RWPE2 (cell line): ENCODE measurements around the gene ZNF793.

Experiments used
- ATAC-seq: fragments of 200-7000 bp; cut with Tn5 transposase; 3 replicates; pipeline ENCODE4 v1.9.1; 2021; ENCODE audit warnings: low read depth
- DNase-seq: peaks from one replicate; pipeline ENCODE4 v3.0.0-alpha.2; 2020; ENCODE audit warnings: low spot score
- H3K27ac ChIP-seq: fragments of 450-650 bp; 2 replicates; pipeline ENCODE4 v1.5.1; 2017; ENCODE audit warnings: mild to moderate bottlenecking; ENCODE audit not compliant: poor library complexity, severe bottlenecking
- H3K27me3 ChIP-seq: fragments of 250-450 bp; sonication (Bioruptor Pico); 2 replicates; pipeline ENCODE4 v1.5.1; 2021; ENCODE audit warnings: mild to moderate bottlenecking, moderate library complexity; ENCODE audit not compliant: insufficient read depth, poor library complexity, severe bottlenecking
- H3K36me3 ChIP-seq: fragments of 250-450 bp; sonication (Bioruptor Pico); 2 replicates; pipeline ENCODE4 v1.5.1; 2020; ENCODE audit warnings: low read depth, mild to moderate bottlenecking, moderate library complexity
- H3K4me1 ChIP-seq: fragments of 250-450 bp; sonication (Bioruptor Pico); 2 replicates; pipeline ENCODE4 v1.5.1; 2021; ENCODE audit warnings: mild to moderate bottlenecking, moderate library complexity; ENCODE audit not compliant: insufficient read depth, poor library complexity, severe bottlenecking
- H3K4me3 ChIP-seq: fragments of 250-450 bp; sonication (Bioruptor Pico); 2 replicates; pipeline ENCODE4 v1.5.1; 2021; ENCODE audit warnings: mild to moderate bottlenecking, moderate library complexity; ENCODE audit not compliant: severe bottlenecking
- H3K9me3 ChIP-seq: fragments of 250-450 bp; sonication (Bioruptor Pico); 2 replicates; pipeline ENCODE4 v1.5.1; 2021; ENCODE audit warnings: mild to moderate bottlenecking, moderate library complexity; ENCODE audit not compliant: severe bottlenecking
- TF ChIP-seq, protein P1 (sequence below): fragments of 450-650 bp; IDR thresholded peaks from one replicate; pipeline ENCODE4 v1.5.1; 2017; ENCODE audit warnings: mild to moderate bottlenecking, moderate library complexity; ENCODE audit not compliant: poor library complexity, severe bottlenecking

ZNF793 gene

DNA sequence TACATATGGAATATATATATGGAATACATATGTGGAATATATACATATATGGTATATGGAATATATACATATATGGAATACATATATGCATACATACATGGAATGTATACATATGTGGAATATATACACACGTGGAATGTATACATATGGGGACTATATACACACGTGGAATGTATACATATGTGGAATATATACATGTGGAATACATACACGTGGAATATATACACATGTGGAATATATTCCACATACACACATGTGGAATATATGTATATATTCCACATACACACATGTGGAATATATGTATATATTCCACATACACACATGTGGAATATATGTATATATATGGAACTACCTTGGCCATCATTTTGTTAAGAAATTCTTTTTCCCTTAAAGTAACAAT lies 56.8 kb downstream of the ZNF793 start:
- H3K36me3 ChIP-seq: no peaks in the 10 kb centered on the region; the same call in 1 of the 2 replicates
- TF ChIP-seq, protein P1, sequence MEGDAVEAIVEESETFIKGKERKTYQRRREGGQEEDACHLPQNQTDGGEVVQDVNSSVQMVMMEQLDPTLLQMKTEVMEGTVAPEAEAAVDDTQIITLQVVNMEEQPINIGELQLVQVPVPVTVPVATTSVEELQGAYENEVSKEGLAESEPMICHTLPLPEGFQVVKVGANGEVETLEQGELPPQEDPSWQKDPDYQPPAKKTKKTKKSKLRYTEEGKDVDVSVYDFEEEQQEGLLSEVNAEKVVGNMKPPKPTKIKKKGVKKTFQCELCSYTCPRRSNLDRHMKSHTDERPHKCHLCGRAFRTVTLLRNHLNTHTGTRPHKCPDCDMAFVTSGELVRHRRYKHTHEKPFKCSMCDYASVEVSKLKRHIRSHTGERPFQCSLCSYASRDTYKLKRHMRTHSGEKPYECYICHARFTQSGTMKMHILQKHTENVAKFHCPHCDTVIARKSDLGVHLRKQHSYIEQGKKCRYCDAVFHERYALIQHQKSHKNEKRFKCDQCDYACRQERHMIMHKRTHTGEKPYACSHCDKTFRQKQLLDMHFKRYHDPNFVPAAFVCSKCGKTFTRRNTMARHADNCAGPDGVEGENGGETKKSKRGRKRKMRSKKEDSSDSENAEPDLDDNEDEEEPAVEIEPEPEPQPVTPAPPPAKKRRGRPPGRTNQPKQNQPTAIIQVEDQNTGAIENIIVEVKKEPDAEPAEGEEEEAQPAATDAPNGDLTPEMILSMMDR: no peak
- H3K27me3 ChIP-seq: no peaks in the 10 kb centered on the region
- no peak overlapping the region for H3K27ac ChIP-seq
- no peak overlapping the region for H3K4me3 ChIP-seq
- H3K4me1 ChIP-seq: no peaks in the 10 kb centered on the region
- ATAC-seq: no peak
- peaks cover 50% of the 10 kb centered on the region for H3K9me3 ChIP-seq
- DNase-seq: no peak

DNA sequence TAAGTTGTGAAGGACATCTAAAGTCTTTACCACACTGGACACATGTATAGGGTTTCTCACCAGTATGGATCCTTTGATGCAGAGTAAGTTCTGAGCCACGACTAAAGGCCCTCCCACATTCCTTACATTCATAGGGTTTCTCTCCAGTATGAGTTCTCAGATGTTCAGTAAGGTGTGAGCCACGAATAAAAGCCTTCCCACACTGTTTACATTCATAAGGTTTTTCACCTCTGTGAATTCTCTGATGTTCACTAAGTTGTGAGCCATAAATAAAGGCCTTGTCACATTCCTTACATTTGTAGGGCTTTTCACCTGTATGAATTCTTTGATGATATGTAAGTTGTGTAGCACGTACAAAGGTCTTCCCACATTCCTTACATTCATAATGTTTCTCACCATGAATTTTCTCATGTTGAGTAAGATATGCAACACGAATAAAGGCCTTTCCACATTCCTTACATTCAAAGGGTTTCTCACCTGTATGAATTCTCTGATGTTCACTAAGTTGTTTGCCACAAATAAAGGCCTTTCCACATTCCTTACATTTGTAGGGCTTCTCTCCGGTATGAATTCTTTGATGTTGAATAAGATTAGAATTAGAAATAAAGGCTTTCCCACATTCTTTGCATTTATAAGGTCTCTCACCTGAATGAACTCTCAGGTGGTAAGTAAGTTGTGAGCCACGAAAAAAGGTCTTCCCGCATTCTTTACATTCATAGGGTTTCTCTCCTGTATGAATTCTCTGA lies 58.1 kb downstream of the ZNF793 start:
- Histone ChIP-seq H3K9me3 (peaks cover 45% of the 10 kb centered on the region), H3K4me1 (no peaks in the 10 kb centered on the region)

DNA sequence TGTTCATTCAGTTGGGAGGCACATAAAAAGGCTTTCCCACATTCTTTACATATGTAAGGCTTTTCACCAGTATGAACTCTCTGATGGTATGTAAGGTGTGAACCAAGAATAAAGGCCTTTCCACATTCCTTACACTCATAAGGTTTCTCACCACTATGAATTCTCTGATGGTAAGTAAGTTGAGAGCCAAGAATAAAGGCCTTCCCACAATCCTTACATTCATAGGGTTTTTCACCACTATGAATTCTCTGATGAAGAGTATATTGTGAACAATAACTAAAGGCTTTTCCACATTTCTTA lies 58.6 kb downstream of the ZNF793 start:
- no peaks in the 10 kb centered on the region for H3K4me1 ChIP-seq
- no peaks in the 10 kb centered on the region for H3K27me3 ChIP-seq
- TF ChIP-seq, protein P1: no peak
- H3K4me3 ChIP-seq: no peak overlapping the region
- no peaks in the 10 kb centered on the region; the same call in 1 of the 2 replicates for H3K36me3 ChIP-seq
- H3K27ac ChIP-seq: no peak overlapping the region
- peaks cover 49% of the 10 kb centered on the region for H3K9me3 ChIP-seq
- ATAC-seq: no peak
- no peak for DNase-seq

More for the DNA sequence above, 58.1 kb downstream of the ZNF793 start:
- Histone ChIP-seq H3K4me3 (no peak overlapping the region), H3K27ac (no peak overlapping the region), H3K36me3 (no peaks in the 10 kb centered on the region; the same call in 1 of the 2 replicates), H3K27me3 (no peaks in the 10 kb centered on the region)
- TF ChIP-seq, protein P1: no peak
- ATAC-seq (no peak), DNase-seq (no peak)

DNA sequence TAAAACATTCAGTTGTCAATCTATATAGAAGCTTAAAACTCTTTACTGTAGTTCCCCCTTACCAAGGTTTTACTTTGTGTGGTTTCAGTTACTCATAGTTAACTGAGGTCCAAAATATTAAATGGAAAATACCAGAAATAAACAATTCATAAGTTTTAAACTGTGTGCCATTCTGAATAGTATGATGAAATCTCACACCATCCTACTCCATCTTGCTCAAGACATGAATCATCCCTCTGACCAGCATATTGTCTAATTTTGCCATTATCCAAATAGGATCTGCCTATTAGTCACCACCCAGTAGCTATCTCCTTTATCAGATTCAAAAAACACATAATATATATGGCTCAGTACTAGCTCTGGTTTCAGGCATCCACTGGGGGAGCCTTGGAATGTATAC lies 65.5 kb downstream of the ZNF793 start:
- Histone ChIP-seq H3K4me3 (no peak overlapping the region), H3K27ac (no peak overlapping the region), H3K4me1 (no peaks in the 10 kb centered on the region), H3K36me3 (peaks cover 2% of the 10 kb centered on the region), H3K9me3 (peaks cover 33% of the 10 kb centered on the region), H3K27me3 (no peaks in the 10 kb centered on the region)
- ATAC-seq: no peak
- no peak for DNase-seq
- TF ChIP-seq, protein P1: no peak

DNA sequence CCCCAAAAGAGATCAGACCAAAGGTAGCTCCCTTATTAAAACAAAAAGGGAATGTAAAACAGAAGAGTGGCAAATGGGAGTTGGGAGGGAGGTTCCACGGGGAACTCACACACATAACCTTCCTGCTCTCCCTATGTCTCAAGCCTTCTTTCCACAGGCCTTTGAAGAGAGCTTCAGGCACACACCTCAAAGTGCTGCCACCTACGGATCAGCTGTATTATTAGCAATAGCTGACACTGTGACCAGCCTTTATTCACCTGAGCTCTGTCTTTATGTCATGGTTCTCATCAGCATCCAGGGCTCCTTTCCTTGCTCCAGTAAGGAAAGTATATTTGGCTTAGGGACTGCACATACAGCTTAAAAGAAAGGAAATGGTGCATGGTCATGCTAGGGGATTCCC lies 76.6 kb downstream of the ZNF793 start:
- no peak for DNase-seq
- TF ChIP-seq, protein P1: no peak
- no peaks in the 10 kb centered on the region for H3K27me3 ChIP-seq
- no peak overlapping the region for H3K4me3 ChIP-seq
- H3K9me3 ChIP-seq: peaks cover 5% of the 10 kb centered on the region
- no peak overlapping the region for H3K27ac ChIP-seq
- H3K36me3 ChIP-seq: peaks cover 21% of the 10 kb centered on the region
- ATAC-seq: no peak
- H3K4me1 ChIP-seq: no peaks in the 10 kb centered on the region
